ENCODE results near the gene KLK5.

Gene KLK5

GRCh38 chr19:50928831-50929230 lies 24.0 kb downstream of the KLK5 start:
- DNase-seq (ENCODE audit: low read depth) = no peak
- H3K4me3 ChIP-seq (ENCODE audit: control insufficient read depth, low read depth, low read length) = no peak overlapping the region
- TF ChIP-seq CTCF (IDR thresholded peaks at IDR 0.05; ENCODE audit: control insufficient read depth, insufficient read depth, low read depth, low read length, missing control alignments) = no peak

- no peak overlapping the region for H3K4me3 ChIP-seq (ENCODE audit: control insufficient read depth, low read depth, low read length)
- no peak for TF ChIP-seq CTCF (IDR thresholded peaks at IDR 0.05; ENCODE audit: control insufficient read depth, insufficient read depth, low read depth, low read length, missing control alignments)
- no peak for DNase-seq (ENCODE audit: low read depth)
Observed at GRCh38 chr19:50926144-50926543, 26.7 kb downstream of the KLK5 start.

- no peak for TF ChIP-seq CTCF (IDR thresholded peaks at IDR 0.05; ENCODE audit: control insufficient read depth, insufficient read depth, low read depth, low read length, missing control alignments)
- no peak for DNase-seq (ENCODE audit: low read depth)
- H3K4me3 ChIP-seq (ENCODE audit: control insufficient read depth, low read depth, low read length) = no peak overlapping the region
Observed at GRCh38 chr19:50925734-50926133, 27.1 kb downstream of the KLK5 start.

- no peak overlapping the region for H3K4me3 ChIP-seq (ENCODE audit: control insufficient read depth, low read depth, low read length)
- no peak for DNase-seq (ENCODE audit: low read depth)
- no peak for TF ChIP-seq CTCF (IDR thresholded peaks at IDR 0.05; ENCODE audit: control insufficient read depth, insufficient read depth, low read depth, low read length, missing control alignments)
Observed at GRCh38 chr19:50924586-50924985, 28.3 kb downstream of the KLK5 start.

- H3K4me3 ChIP-seq (ENCODE audit: control insufficient read depth, low read depth, low read length) = no peak overlapping the region
- TF ChIP-seq CTCF (IDR thresholded peaks at IDR 0.05; ENCODE audit: control insufficient read depth, insufficient read depth, low read depth, low read length, missing control alignments) = peak; percentile 91
- peak; percentile 24 for DNase-seq (ENCODE audit: low read depth)
Observed at GRCh38 chr19:50922317-50922853, 30.5 kb downstream of the KLK5 start.

- no peak for DNase-seq (ENCODE audit: low read depth)
- no peak for TF ChIP-seq CTCF (IDR thresholded peaks at IDR 0.05; ENCODE audit: control insufficient read depth, insufficient read depth, low read depth, low read length, missing control alignments)
- H3K4me3 ChIP-seq (ENCODE audit: control insufficient read depth, low read depth, low read length) = no peak overlapping the region
Observed at GRCh38 chr19:50921426-50922316, 31.2 kb downstream of the KLK5 start.
